IPS DF 19.7 (cell line): ENCODE measurements around the gene MYO7A.

Experiments used
- DNase-seq: peaks from one replicate; pipeline ENCODE4 v3.0.0-alpha.2; 2013; ENCODE audit warnings: low read depth, low spot score

The MYO7A gene

GRCh38 chr11:77111946-77112345 lies 16.1 kb upstream of the MYO7A start:
- no peak for DNase-seq

DNA sequence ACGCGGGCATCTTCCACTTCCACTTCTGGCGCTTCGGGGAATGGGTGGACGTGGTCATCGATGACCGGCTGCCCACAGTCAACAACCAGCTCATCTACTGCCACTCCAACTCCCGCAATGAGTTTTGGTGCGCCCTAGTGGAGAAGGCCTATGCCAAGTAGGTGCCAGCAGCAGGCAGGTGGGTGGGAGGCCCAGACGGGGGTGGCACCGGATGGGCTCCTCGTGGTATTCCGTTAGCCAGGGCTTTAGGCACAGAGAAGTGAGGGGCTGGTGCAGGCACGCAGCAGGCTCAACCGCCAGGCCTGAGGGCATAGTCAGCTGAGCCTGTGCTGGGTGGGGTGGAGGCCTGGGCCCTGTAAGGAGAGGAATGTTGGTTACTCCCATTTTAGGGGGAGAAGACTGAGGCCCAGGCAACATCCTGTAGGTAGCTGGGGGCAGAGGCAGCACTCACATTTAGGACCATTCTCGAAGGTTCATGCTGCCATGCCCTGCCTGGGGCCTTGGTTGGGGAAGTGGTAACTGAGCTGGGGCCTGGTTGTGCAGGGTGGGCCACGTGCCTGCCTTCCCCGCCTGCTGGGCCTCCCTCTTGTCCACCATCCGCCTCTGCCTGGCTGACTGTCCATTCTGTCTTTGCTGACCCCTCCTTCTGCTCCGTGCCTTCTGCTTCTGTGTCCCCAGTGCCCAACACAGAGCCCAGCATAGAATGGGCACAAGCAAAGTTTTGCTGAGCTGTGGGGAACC lies 15.2 kb upstream of the MYO7A start:
- no peak for DNase-seq

DNA sequence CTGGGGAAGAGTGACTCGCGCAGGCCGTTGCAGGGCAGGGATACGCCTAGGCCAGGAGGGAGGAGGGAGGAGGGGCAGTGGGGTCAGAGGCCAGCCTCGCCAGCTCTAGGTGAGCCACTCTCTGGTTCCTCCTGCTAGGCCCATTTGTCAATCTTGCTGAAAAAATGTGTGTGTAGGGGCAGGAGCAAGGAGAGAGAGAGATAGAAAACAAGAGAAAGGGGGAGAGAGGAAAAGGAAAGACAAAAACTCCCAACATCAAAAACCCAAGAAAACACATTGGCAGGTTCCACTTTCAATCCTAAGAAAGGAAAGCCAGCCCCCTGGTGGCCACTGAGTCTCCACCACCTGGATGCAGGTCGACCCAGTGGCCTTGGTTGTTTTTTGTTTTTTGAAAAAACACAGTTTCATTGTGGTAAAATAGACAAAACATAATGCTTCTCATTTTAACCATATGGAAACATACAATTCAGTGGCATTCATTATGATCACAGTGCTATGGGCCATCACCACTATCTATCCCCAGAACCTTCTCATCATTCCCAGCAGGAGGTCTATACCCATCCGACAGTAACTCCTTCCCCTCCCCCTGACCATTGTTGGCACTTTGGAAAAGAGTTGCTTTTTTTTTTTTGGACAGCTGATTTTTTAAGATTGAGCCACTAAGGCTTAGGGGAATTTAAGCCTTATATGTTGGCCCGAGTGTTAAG lies 14.5 kb upstream of the MYO7A start:
- DNase-seq = no peak

- no peak for DNase-seq
Measured at GRCh38 chr11:77114089-77114463, 14.0 kb upstream of the MYO7A start.

DNA sequence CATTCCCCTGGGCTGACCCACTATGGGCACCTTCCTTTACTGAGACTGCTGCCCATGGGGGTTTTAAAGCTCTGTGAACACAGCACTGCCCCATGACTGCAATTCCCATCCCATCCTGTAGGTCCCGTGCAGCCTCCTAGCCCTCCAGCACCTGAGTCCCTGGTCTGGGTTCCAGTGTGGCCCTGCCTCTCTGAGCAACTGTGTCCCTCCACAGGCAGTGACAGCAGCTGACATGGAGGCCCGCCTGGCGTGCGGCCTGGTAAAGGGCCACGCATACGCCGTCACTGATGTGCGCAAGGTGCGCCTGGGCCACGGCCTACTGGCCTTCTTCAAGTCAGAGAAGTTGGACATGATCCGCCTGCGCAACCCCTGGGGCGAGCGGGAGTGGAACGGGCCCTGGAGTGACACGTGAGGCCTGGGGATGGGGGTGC lies 12.8 kb upstream of the MYO7A start:
- DNase-seq = no peak

- DNase-seq = no peak
Measured at GRCh38 chr11:77115956-77116355, 12.1 kb upstream of the MYO7A start.

DNA sequence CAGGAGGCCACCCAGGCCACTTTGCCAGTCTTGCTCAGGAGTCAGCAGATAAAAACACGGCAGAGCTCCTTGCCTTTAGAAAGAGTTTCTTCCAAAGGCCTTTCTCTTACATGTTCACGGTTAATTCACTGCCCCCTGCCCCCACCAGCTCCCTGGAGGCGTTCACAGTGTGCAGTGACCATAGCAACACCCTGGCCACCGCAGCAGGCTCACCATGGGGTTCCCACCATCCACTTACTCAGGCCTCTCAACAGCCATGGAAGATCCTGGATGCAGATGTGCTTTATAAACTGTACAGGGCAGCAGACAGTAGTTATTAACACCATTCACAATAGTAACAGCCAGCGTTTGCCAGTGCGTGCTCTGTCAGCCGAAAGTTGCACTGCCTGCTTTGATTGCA lies 10.6 kb upstream of the MYO7A start:
- no peak for DNase-seq

DNA sequence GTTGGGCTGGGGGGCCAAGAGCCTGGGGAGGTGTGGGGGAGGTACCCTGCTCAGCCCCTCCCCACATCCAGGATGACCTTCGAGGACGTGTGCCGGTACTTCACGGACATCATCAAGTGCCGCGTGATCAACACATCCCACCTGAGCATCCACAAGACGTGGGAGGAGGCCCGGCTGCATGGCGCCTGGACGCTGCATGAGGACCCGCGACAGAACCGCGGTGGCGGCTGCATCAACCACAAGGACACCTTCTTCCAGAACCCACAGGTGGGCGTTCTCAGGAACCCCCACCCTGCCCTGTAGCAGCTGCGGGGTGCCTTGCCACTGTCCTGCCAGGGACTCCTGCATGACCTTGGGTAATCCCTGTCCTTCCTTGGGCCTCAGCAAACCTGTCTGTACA lies 10.0 kb upstream of the MYO7A start:
- DNase-seq = no peak

DNA sequence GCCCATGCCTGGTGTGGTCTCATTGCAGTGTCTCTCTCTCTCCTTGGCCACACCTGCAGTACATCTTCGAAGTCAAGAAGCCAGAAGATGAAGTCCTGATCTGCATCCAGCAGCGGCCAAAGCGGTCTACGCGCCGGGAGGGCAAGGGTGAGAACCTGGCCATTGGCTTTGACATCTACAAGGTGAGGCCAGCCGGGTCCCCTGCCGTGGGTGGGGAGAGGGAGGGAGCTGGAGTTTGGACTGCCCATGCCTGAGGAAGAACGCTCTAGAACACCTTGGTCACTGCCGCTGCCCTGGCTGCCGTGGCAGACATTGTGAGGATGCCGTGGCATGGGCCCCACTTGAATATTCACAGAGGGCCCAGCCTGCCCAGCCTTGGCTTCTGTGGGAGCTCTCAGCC lies 9.1 kb upstream of the MYO7A start:
- no peak for DNase-seq

- no peak for DNase-seq
Measured at GRCh38 chr11:77119531-77119936, 8.5 kb upstream of the MYO7A start.

- DNase-seq = no peak
Measured at GRCh38 chr11:77120571-77120970, 7.5 kb upstream of the MYO7A start.

DNA sequence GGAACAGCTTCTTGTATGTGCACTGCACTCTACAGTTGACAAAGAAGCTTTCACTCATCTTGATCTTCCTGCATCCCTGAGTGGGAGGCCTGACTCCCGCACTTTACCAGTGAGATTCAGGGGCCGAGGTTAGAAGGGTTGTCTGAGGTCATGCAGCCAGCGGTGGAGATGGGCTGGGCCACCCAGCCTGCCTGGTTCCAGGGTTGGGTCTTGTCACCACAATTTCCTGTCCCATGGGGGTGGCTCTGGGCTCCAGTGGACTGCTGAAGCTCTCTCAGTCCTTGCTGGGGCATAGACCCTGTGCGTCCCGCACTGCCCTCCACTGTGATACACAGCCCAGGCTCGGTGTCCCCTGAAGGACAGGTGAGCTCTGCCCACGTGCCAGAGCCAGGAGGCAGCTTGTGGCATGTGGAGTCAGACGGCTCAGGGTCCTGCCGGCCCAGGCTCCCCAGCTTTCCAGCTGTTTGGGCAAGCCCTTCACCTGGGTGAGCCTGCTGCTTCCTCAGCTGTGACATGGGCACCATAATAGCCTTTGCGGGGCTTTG lies 6.9 kb upstream of the MYO7A start:
- DNase-seq = no peak

DNA sequence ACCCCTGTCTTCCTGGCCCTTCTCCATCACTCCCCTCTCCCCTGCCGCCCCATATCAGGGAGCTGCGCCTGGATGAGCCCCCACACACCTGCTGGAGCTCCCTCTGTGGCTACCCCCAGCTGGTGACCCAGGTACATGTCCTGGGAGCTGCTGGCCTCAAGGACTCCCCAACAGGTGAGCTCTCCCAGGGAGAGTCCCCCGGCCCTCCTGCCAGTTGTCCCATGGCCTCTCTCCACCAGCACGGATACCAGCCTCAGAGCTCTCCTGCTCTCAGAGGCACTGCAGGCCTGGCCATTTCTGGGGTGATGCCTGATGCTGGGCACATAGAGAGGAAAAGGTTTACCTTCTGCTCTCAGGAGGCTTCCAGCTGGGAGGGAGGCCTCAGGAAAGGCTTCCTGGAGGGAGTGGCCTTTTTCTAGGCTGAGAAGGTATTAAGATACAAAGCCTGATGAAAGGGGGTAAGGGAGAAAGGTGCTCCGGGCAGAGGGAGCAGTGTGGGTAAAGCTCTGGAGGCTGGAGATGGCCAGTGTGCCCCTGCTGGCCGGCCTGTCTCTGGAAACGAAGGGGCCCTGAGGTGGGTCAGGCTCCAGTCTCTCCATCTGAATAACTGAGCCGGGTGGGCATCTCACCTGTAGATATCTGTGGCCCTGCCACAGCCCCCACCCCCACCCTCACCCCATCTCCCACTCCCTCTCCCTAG lies 6.0 kb upstream of the MYO7A start:
- no peak for DNase-seq

DNA sequence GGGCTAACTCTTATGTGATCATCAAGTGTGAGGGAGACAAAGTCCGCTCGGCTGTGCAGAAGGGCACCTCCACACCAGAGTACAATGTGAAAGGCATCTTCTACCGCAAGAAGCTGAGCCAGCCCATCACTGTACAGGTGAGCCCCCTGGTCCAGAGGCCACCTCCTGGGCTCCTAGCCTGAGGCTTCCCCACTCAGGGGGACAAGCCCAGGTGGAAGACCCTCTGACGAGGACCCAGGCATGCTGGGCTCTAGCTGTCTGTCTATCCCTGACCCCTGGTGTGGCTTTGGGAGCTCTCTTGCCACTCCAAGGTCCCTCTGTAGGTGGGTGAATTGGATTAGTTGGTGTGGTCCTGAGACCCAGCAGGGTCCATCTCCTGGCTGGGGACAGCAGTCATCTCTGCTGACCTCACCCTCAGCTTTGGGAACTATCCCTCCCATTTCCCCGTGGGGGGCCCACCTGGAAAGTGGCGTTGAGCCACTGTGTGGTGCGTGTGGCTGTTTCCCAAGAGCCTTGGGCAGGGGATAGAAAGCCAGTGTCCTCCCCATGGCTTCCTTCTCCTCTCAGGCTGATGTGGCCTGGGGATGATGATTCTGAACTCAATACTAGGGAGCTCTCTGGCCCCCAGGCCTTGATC lies 5.4 kb upstream of the MYO7A start:
- DNase-seq = no peak

GRCh38 chr11:77123591-77123990 lies 4.5 kb upstream of the MYO7A start:
- no peak for DNase-seq

DNA sequence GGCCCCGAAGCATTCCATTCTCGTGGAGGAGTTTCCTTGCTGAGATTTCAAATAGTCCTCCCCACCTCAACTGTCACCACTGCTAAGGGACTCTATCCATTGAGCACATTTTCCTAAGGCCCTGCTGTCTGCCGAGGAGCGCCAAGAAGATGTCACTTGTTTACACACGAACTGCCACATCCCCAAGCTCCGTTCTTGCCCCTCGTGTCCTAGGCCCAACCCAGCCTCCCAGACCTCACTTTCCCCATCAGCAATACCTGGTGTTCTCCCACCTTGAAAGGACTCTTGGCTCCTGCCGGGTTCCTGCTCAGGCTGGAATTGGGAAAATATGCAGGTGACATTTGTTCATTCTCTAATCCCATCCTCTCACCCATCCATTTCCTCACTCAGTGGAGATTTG lies 4.0 kb upstream of the MYO7A start:
- no peak for DNase-seq

- no peak for DNase-seq
Measured at GRCh38 chr11:77124488-77124887, 3.6 kb upstream of the MYO7A start.

DNA sequence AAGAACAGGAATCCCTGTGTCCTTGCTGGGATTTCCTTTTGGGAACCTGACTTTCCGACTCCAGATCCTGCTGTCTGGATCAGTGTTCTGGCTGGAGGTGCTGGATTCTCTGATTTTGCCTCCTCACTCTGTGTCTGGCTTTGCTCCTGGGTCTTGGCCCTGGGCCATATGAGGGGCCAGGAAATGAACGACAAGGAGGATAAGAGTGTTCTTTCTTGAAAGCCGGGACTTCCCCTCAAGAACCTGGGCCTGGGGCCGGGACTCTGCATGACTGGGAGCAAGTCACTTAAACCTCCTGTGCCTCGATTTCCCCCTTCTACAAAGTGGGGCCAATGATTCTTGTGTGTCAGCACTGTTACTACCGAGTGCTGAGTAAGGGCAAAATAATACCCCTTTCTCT lies 2.9 kb upstream of the MYO7A start:
- DNase-seq = no peak

- DNase-seq = no peak
Measured at GRCh38 chr11:77125695-77126094, 2.4 kb upstream of the MYO7A start.

DNA sequence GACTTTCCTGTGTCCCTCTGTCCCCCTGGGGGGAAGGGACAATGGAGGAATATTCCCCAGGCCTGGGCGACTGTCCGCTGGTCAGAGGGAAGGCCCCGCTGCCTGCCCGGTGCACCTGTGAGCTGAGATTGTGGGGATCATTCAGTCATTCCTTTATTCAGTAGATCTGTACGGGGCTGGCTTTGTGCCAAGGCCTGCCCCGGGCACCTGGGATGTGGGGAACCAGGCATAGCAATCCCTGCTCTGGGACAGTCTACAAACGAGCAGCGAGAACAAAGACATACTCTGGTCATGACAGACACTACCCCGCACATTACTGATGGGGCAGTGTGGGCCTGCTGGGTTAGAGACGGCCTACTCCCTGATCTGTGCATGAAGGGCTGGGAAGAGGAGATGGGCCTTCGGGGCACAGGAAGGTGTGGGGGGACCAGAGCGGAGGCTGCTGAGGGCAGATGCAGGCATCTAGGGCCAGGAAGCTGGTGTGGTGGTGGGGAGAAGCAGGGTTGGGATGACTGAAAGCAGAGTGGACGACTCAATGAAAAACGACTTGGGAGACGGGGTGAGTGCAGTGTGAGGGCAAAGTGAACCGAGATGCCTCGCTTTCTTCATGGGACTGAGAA lies 1.8 kb upstream of the MYO7A start:
- no peak for DNase-seq

GRCh38 chr11:77126861-77127234 lies 1.2 kb upstream of the MYO7A start:
- no peak for DNase-seq
